DND-41 (cell line): ENCODE measurements around the gene MSI2.
A peak's percentile ranks its signal among the peaks of the same experiment; 100 is the strongest.

ENCODE experiments used
- ATAC-seq: fragments of 200-7000 bp; cut with Tn5 transposase; 3 replicates; pipeline ENCODE4 v1.9.1; 2021; ENCODE audit warnings: low read depth; ENCODE audit not compliant: insufficient read depth
- DNase-seq: peaks from one replicate; pipeline ENCODE4 v3.0.0-alpha.2; 2020
- H2AFZ ChIP-seq: 2 replicates; pipeline ENCODE4 v1.6.0; 2012; ENCODE audit warnings: low read depth, low read length
- H3K27ac ChIP-seq: 2 replicates; pipeline ENCODE4 v1.5.1; 2012; ENCODE audit warnings: low read length, inconsistent platforms
- H3K27me3 ChIP-seq: fragments of 200-600 bp; sonication (generic); 2 replicates; pipeline ENCODE4 v1.6.0; 2012; ENCODE audit warnings: low read length, mild to moderate bottlenecking, inconsistent platforms; ENCODE audit not compliant: insufficient read depth, poor library complexity
- H3K36me3 ChIP-seq: 2 replicates; pipeline ENCODE4 v1.5.1; 2012; ENCODE audit warnings: low read length, inconsistent platforms; ENCODE audit not compliant: insufficient read depth
- H3K4me1 ChIP-seq: 2 replicates; pipeline ENCODE4 v1.5.1; 2012; ENCODE audit warnings: mild to moderate bottlenecking, low read length; ENCODE audit not compliant: insufficient read depth
- H3K4me2 ChIP-seq: 2 replicates; pipeline ENCODE4 v1.6.0; 2012; ENCODE audit warnings: mild to moderate bottlenecking, moderate library complexity, low read length, inconsistent platforms; ENCODE audit not compliant: insufficient read depth
- H3K4me3 ChIP-seq, 2 experiments: fragments of 200-600 bp in 1 of 2; shearing (Covaris generic) in 1 of 2; 2 replicates each; pipeline ENCODE4 v1.5.1; 2012 to 2016; ENCODE audit warnings: inconsistent platforms in 2 of 2, low read length in 2 of 2, mild to moderate bottlenecking in 2 of 2, low read depth in 1 of 2, moderate library complexity in 1 of 2
- H3K79me2 ChIP-seq: 2 replicates; pipeline ENCODE4 v1.6.0; 2012; ENCODE audit warnings: low read length, inconsistent platforms; ENCODE audit not compliant: insufficient read depth
- H3K9ac ChIP-seq: 2 replicates; pipeline ENCODE4 v1.6.0; 2012; ENCODE audit warnings: low read depth, mild to moderate bottlenecking, inconsistent platforms, low read length, moderate library complexity
- H3K9me3 ChIP-seq: 2 replicates; pipeline ENCODE4 v1.5.1; 2012; ENCODE audit warnings: low read length, moderate library complexity, mild to moderate bottlenecking, inconsistent platforms; ENCODE audit not compliant: insufficient read depth, severe bottlenecking
- H4K20me1 ChIP-seq: 2 replicates; pipeline ENCODE4 v1.6.0; 2012; ENCODE audit warnings: low read length; ENCODE audit not compliant: insufficient read depth
- CTCF ChIP-seq: IDR thresholded peaks from 2 replicates; pipeline ENCODE4 v1.5.1; 2012; ENCODE audit warnings: borderline replicate concordance, low read length, moderate library complexity, mild to moderate bottlenecking; ENCODE audit not compliant: poor library complexity, severe bottlenecking; ENCODE audit errors: extremely low read depth
- EZH2 ChIP-seq: IDR thresholded peaks from 3 replicates; pipeline ENCODE4 v1.6.1; 2012; ENCODE audit warnings: borderline replicate concordance, low read depth, mild to moderate bottlenecking, moderate library complexity, low read length, inconsistent platforms; ENCODE audit not compliant: severe bottlenecking

The MSI2 gene

GRCh38 chr17:57305908-57306504 lies 49.7 kb downstream of the MSI2 start:
- no peak overlapping the region for H2AFZ ChIP-seq
- no peak for TF ChIP-seq CTCF
- TF ChIP-seq EZH2: no peak
- peaks cover 26% of the 10 kb centered on the region; the same call in 1 of the 2 replicates for H3K4me1 ChIP-seq
- no peak overlapping the region for H3K9ac ChIP-seq
- H3K27me3 ChIP-seq: no peaks in the 10 kb centered on the region
- peaks cover 93% of the 10 kb centered on the region for H4K20me1 ChIP-seq
- H3K79me2 ChIP-seq: peaks cover 100% of the 10 kb centered on the region
- no peaks in the 10 kb centered on the region for H3K9me3 ChIP-seq
- peaks cover 95% of the 10 kb centered on the region for H3K36me3 ChIP-seq
- H3K27ac ChIP-seq: peak overlapping the region; percentile 28
- H3K4me3 ChIP-seq: no peak overlapping the region
- no peak; the same call in 2 of the 3 replicates for ATAC-seq
- H3K4me2 ChIP-seq: no peak overlapping the region
- DNase-seq: no peak

- Histone ChIP-seq H3K9me3 (no peaks in the 10 kb centered on the region), H3K27ac (peak overlapping the region; percentile 31), H2AFZ (no peak overlapping the region), H3K9ac (no peak overlapping the region), H3K4me1 (peaks cover 14% of the 10 kb centered on the region; the same call in 1 of the 2 replicates), H4K20me1 (peaks cover 92% of the 10 kb centered on the region), H3K4me3 (no peak overlapping the region), H3K79me2 (peaks cover 100% of the 10 kb centered on the region), H3K27me3 (no peaks in the 10 kb centered on the region), H3K36me3 (peaks cover 95% of the 10 kb centered on the region), H3K4me2 (no peak overlapping the region)
- TF ChIP-seq CTCF (no peak), EZH2 (no peak)
- DNase-seq (no peak), ATAC-seq (no peak)
Measured at GRCh38 chr17:57308543-57309186, 52.3 kb downstream of the MSI2 start.

GRCh38 chr17:57309479-57309878 lies 53.2 kb downstream of the MSI2 start:
- Histone ChIP-seq H3K9me3 (no peaks in the 10 kb centered on the region), H3K4me3 (no peak overlapping the region), H2AFZ (no peak overlapping the region), H3K4me1 (peaks cover 14% of the 10 kb centered on the region; the same call in 1 of the 2 replicates), H3K27ac (peak overlapping the region; percentile 32; the same call in 1 of the 2 replicates), H3K36me3 (peaks cover 98% of the 10 kb centered on the region), H3K79me2 (peaks cover 99% of the 10 kb centered on the region), H3K27me3 (no peaks in the 10 kb centered on the region), H3K9ac (no peak overlapping the region), H3K4me2 (no peak overlapping the region), H4K20me1 (peaks cover 94% of the 10 kb centered on the region)
- TF ChIP-seq EZH2: no peak
- TF ChIP-seq CTCF: no peak
- no peak for DNase-seq
- no peak for ATAC-seq
